Right lobe of liver (tissue), 4 donors: Measurements from ENCODE around the gene MXI1.

ENCODE experiments used
- CTCF ChIP-seq, 4 donors: fragments of 200-600 bp in 3 of 4; fragments of 450-650 bp in 1 of 4; IDR thresholded peaks; one replicate each; pipeline versions ENCODE4 v1.5.1 to v1.8.0; 2016 to 2022; ENCODE audit warnings: antibody characterized with exemption in 4 of 4, mild to moderate bottlenecking in 2 of 4
- POLR2A ChIP-seq: fragments of 450-650 bp; IDR thresholded peaks from one replicate; pipeline ENCODE4 v1.6.1; 2017; ENCODE audit warnings: antibody characterized with exemption, mild to moderate bottlenecking
- donor health status: DM: no; HTN: no; CAD: no.
- donor health status: DM: no; HTN: no; CAD: no.
- donor health status: DM: no; HTN: yes; CAD: no.

GRCh38 chr10:110212119-110213006 lies 5.0 kb downstream of the MXI1 start:
- TF ChIP-seq POLR2A, result no peak
- TF ChIP-seq CTCF (IDR thresholded peaks at IDR 0.05), result no peak
